GM23248 (cell line): ENCODE results near the gene CDK4.

Experiments used
- EZH2 ChIP-seq: fragments of 200-600 bp; sonication (generic); IDR thresholded peaks from 2 replicates; pipeline ENCODE4 v1.6.1; 2018; ENCODE audit warnings: antibody characterized with exemption, mild to moderate bottlenecking; ENCODE audit not compliant: insufficient read depth, poor library complexity, severe bottlenecking
- EZH2phosphoT487 ChIP-seq: fragments of 200-600 bp; sonication (generic); IDR thresholded peaks from 2 replicates; pipeline ENCODE4 v1.6.1; 2018; ENCODE audit warnings: antibody characterized with exemption, moderate library complexity, mild to moderate bottlenecking, low read depth; ENCODE audit not compliant: insufficient read depth

DNA sequence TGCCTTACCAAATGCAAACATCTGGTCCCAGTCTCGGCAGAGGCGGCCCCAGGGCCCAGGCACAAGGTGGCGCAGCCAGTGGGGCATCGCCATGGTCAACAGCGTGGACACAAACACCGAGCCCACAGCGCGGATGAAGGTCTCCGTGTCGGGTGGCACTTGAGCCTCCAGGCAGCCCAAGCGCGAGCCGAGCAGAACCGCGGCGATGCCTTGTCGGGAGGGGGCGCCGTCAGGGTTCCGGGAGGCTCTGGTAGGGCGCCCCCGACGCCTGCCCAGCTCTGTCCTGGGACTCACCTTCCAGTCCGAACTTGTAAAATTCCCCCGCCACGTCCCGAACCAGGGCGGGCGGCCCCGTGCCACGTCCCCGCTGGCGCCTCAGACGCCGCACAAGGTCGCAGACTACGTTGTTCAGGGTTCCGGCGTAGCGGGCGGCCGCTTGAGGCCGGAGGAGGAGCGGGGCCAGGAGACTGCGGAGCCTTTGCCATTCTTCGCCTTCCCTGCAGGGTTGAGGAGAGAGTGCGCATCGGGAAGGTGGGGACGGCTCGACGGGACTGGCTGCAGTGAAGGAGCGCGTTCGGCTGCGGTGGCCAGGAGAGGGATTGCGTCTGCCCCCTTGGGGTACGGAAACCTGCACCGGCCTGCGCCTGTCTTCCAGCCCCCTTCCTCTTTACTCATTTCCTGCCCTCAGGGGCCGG lies 13.0 kb upstream of the CDK4 start:
- TF ChIP-seq EZH2: peak; percentile 18
- 0 out of 2 replicates have a peak, but pooled peaks have one; percentile 35 for TF ChIP-seq EZH2phosphoT487
